Measurements from ENCODE around the gene CRYBG1.
A peak's percentile ranks its signal among the peaks of the same experiment; 100 is the strongest.
"Not testable (repeated sequence)": the region's sequence is repeated elsewhere in the genome, so short reads cannot be mapped to it uniquely, and the experiment has no call there.

The CRYBG1 gene

GRCh38 chr6:106527979-106528378 lies 167.5 kb downstream of the CRYBG1 start:
- no peak for DNase-seq (ENCODE audit: low read depth)

GRCh38 chr6:106528521-106528920 lies 168.0 kb downstream of the CRYBG1 start:
- no peak for DNase-seq (ENCODE audit: low read depth)

GRCh38 chr6:106529438-106529837 lies 168.9 kb downstream of the CRYBG1 start:
- DNase-seq (ENCODE audit: low read depth): no peak

- DNase-seq (ENCODE audit: low read depth): no peak
These were observed 169.5 kb downstream of the CRYBG1 start for GRCh38 chr6:106530026-106530425.

GRCh38 chr6:106530502-106530901 lies 170.0 kb downstream of the CRYBG1 start:
- no peak for DNase-seq (ENCODE audit: low read depth)

GRCh38 chr6:106533054-106533453 lies 172.5 kb downstream of the CRYBG1 start:
- no peak for DNase-seq (ENCODE audit: low read depth)

GRCh38 chr6:106534004-106534403 lies 173.5 kb downstream of the CRYBG1 start:
- no peak for DNase-seq (ENCODE audit: low read depth)

GRCh38 chr6:106534564-106534982 lies 174.1 kb downstream of the CRYBG1 start:
- no peak for DNase-seq (ENCODE audit: low read depth)

GRCh38 chr6:106535012-106535411 lies 174.5 kb downstream of the CRYBG1 start:
- no peak for DNase-seq (ENCODE audit: low read depth)

GRCh38 chr6:106536357-106536756 lies 175.8 kb downstream of the CRYBG1 start:
- no peak for DNase-seq (ENCODE audit: low read depth)

GRCh38 chr6:106536851-106537250 lies 176.3 kb downstream of the CRYBG1 start:
- DNase-seq (ENCODE audit: low read depth): no peak

GRCh38 chr6:106537662-106538061 lies 177.1 kb downstream of the CRYBG1 start:
- DNase-seq (ENCODE audit: low read depth): no peak

- no peak for DNase-seq (ENCODE audit: low read depth)
These were observed 177.6 kb downstream of the CRYBG1 start for GRCh38 chr6:106538145-106538544.

- no peak for DNase-seq (ENCODE audit: low read depth)
These were observed 179.4 kb downstream of the CRYBG1 start for GRCh38 chr6:106539936-106540335.

GRCh38 chr6:106540432-106540831 lies 179.9 kb downstream of the CRYBG1 start:
- DNase-seq (ENCODE audit: low read depth): no peak

- no peak for DNase-seq (ENCODE audit: low read depth)
These were observed 180.4 kb downstream of the CRYBG1 start for GRCh38 chr6:106540907-106541306.

GRCh38 chr6:106546261-106546690 lies 185.8 kb downstream of the CRYBG1 start:
- no peak for DNase-seq (ENCODE audit: low read depth)

- no peak for DNase-seq (ENCODE audit: low read depth)
These were observed 186.3 kb downstream of the CRYBG1 start for GRCh38 chr6:106546691-106547414.

GRCh38 chr6:106547601-106548453 lies 187.3 kb downstream of the CRYBG1 start:
- peak; percentile 4 for DNase-seq (ENCODE audit: low read depth)

GRCh38 chr6:106548926-106549455 lies 188.5 kb downstream of the CRYBG1 start:
- DNase-seq (ENCODE audit: low read depth): not testable (repeated sequence)

GRCh38 chr6:106549521-106549920 lies 189.0 kb downstream of the CRYBG1 start:
- DNase-seq (ENCODE audit: low read depth): no peak

GRCh38 chr6:106551155-106551554 lies 190.6 kb downstream of the CRYBG1 start:
- DNase-seq (ENCODE audit: low read depth): no peak

- no peak for DNase-seq (ENCODE audit: low read depth)
These were observed 192.9 kb downstream of the CRYBG1 start for GRCh38 chr6:106553440-106553839.

Measured in T-helper 22 cell (primary cell).